Esophagus squamous epithelium (tissue), 4 donors: ENCODE data around the gene ARPC5L.

Experiments
- CTCF ChIP-seq, 6 experiments: fragments of 450-650 bp in 4 of 6; fragments of 200-600 bp in 2 of 6; sonication (generic) in 2 of 6; IDR thresholded peaks; one replicate each; pipeline ENCODE4 v1.5.1; 2016 to 2019; ENCODE audit warnings: antibody characterized with exemption in 6 of 6, mild to moderate bottlenecking in 4 of 6, moderate library complexity in 4 of 6
- POLR2A ChIP-seq, 4 donors: fragments of 450-650 bp; IDR thresholded peaks; one replicate each; pipeline ENCODE4 v1.6.1; 2017; ENCODE audit warnings: antibody characterized with exemption in 4 of 4, mild to moderate bottlenecking in 4 of 4, moderate library complexity in 3 of 4

GRCh38 chr9:124861342-124862229, at the start of gene ARPC5L, which contains the start of gene RPL35:
- TF ChIP-seq CTCF (IDR thresholded peaks at IDR 0.05) = peak in 4 of 6 experiments; percentile 7 to 39 (median 28)
- TF ChIP-seq POLR2A (IDR thresholded peaks at IDR 0.05) = peak in 2 of 4 donors; percentile 86 to 94
